K562 (cell line): ENCODE measurements around the gene RELL2. TPM values are rescaled to one million over a fixed set of nuclear protein-coding genes. Genes with fewer than 3 reads are reported as not detected.

ENCODE experiments used
- BCL6 ChIP-seq: fragments of 250-450 bp; sonication (Bioruptor Pico); IDR thresholded peaks from 2 replicates; pipeline ENCODE4 v1.4.0; 2020
- CBX5 ChIP-seq: IDR thresholded peaks from 2 replicates; pipeline ENCODE4 v1.6.1; 2014; ENCODE audit warnings: low read depth, borderline replicate concordance
- DMBX1 ChIP-seq: fragments of 250-450 bp; sonication (Bioruptor Pico); IDR thresholded peaks from 2 replicates; pipeline ENCODE4 v1.8.0; 2022; ENCODE audit warnings: inconsistent platforms, mild to moderate bottlenecking, moderate library complexity, borderline replicate concordance
- FOXA1 ChIP-seq: fragments of 450-650 bp; IDR thresholded peaks from 2 replicates; pipeline ENCODE4 v1.6.1; 2016; ENCODE audit warnings: mild to moderate bottlenecking, borderline replicate concordance
- HDAC2 ChIP-seq: fragments of 450-650 bp; IDR thresholded peaks from 2 replicates; pipeline ENCODE4 v1.6.1; 2016; ENCODE audit warnings: mild to moderate bottlenecking
- KLF1 ChIP-seq: fragments of 450-650 bp; IDR thresholded peaks from 2 replicates; pipeline ENCODE4 v1.6.1; 2016; ENCODE audit warnings: missing genetic modification characterization, missing compliant biosample characterization
- MYC ChIP-seq, 2 experiments: fragments of 250-450 bp in 1 of 2; sonication (Bioruptor Pico) in 1 of 2; IDR thresholded peaks; 2 replicates each; pipeline versions ENCODE4 v1.5.1 to v1.6.1; 2012 to 2021; ENCODE audit warnings: low read depth in 2 of 2, borderline replicate concordance in 1 of 2, improper control_type of control experiment in 1 of 2, low read length in 1 of 2, mild to moderate bottlenecking in 1 of 2, moderate library complexity in 1 of 2
- PCBP1 ChIP-seq: fragments of 200-400 bp; formaldehyde crosslinking; IDR thresholded peaks from 2 replicates; pipeline ENCODE4 v1.6.1; 2018; ENCODE audit warnings: mild to moderate bottlenecking, low read depth, low read length; ENCODE audit not compliant: poor library complexity, severe bottlenecking
- PHB2 ChIP-seq: fragments of 450-650 bp; IDR thresholded peaks from 2 replicates; pipeline ENCODE4 v1.6.1; 2017; ENCODE audit warnings: low read depth
- PHTF2 ChIP-seq: fragments of 250-450 bp; sonication (Bioruptor Pico); IDR thresholded peaks from 2 replicates; pipeline ENCODE4 v1.5.0; 2021; ENCODE audit warnings: mild to moderate bottlenecking
- PYGO2 ChIP-seq: fragments of 450-650 bp; IDR thresholded peaks from 2 replicates; pipeline ENCODE4 v1.6.1; 2016; ENCODE audit warnings: mild to moderate bottlenecking, missing genetic modification characterization, moderate library complexity, missing compliant biosample characterization
- RAD21 ChIP-seq, 2 experiments: fragments of 250-450 bp in 1 of 2; fragments of 450-650 bp in 1 of 2; sonication (Bioruptor Pico) in 1 of 2; formaldehyde crosslinking in 1 of 2; IDR thresholded peaks in 1 of 2; conservative IDR thresholded peaks in 1 of 2; 2 replicates each; pipeline versions ENCODE4 v1.4.0 to v1.8.0; 2020 to 2022; ENCODE audit warnings: mild to moderate bottlenecking in 2 of 2, moderate library complexity in 1 of 2
- RB1 ChIP-seq: fragments of 450-650 bp; IDR thresholded peaks from 2 replicates; pipeline ENCODE4 v1.6.1; 2017; ENCODE audit warnings: low read depth, mild to moderate bottlenecking
- RBFOX2 ChIP-seq: fragments of 200-400 bp; formaldehyde crosslinking; IDR thresholded peaks from 2 replicates; pipeline ENCODE4 v1.6.1; 2017; ENCODE audit warnings: low read depth, mild to moderate bottlenecking, low read length, moderate library complexity
- SRSF1 ChIP-seq: fragments of 200-400 bp; formaldehyde crosslinking; IDR thresholded peaks from 2 replicates; pipeline ENCODE4 v1.6.1; 2017; ENCODE audit warnings: mild to moderate bottlenecking, low read depth, low read length, moderate library complexity
- ZBTB8A ChIP-seq: fragments of 450-650 bp; IDR thresholded peaks from 2 replicates; pipeline ENCODE4 v1.6.1; 2018; ENCODE audit warnings: mild to moderate bottlenecking, moderate library complexity; ENCODE audit not compliant: partially characterized antibody
- ZNF707 ChIP-seq: fragments of 250-450 bp; sonication (Bioruptor Pico); conservative IDR thresholded peaks from 2 replicates; pipeline ENCODE4 v1.8.0; 2022; ENCODE audit warnings: inconsistent platforms, mild to moderate bottlenecking, moderate library complexity
- polyA plus RNA-seq, 8 experiments: library from polyadenylated mRNA; depleted of rRNA in 4 of 8; stranded (reverse) in 5 of 8; unstranded in 3 of 8; fragments of >200 nt; fragmentation: Nextera tagmentation in 2 of 8; fragmentation: Illumina TruSeq in 1 of 8; extraction: Ambion mirVana in 2 of 8; extraction: Trizol in 1 of 8; gene quantifications; 2 replicates each; pipeline versions ENCODE4 v1.2.1 to v1.2.3, GENCODE V29; 2011 to 2014; ENCODE audit warnings: inconsistent platforms in 1 of 8, missing spikeins in 1 of 8
- total RNA-seq, 7 experiments: library from RNA; depleted of rRNA in 6 of 7; stranded (reverse); fragments of >200 nt in 6 of 7; fragmentation: Illumina TruSeq in 2 of 7; extraction: Trizol in 2 of 7; gene quantifications; 2 replicates each; pipeline versions ENCODE4 v1.2.1 to v1.2.3, GENCODE V29; 2011 to 2021; ENCODE audit warnings: low replicate concordance in 1 of 7
- TF ChIP-seq, protein P1 (sequence below): fragments of 250-450 bp; sonication (Bioruptor Pico); IDR thresholded peaks from 2 replicates; pipeline ENCODE4 v1.5.0; 2020; ENCODE audit warnings: mild to moderate bottlenecking, borderline replicate concordance
- TF ChIP-seq, protein P2 (sequence below): sonication (generic); formaldehyde crosslinking; IDR thresholded peaks from 2 replicates; pipeline ENCODE4 v1.8.0; 2022; ENCODE audit warnings: mild to moderate bottlenecking, missing genetic modification reagents
- TF ChIP-seq, protein P3 (sequence below): fragments of 250-450 bp; sonication (Bioruptor Pico); IDR thresholded peaks from 2 replicates; pipeline ENCODE4 v1.4.0; 2020

The RELL2 gene
- total and polyA plus RNA-seq, 9 of the 15 experiments (the other 6 are each of a cell fraction or from before 2014, with no cell fraction given): 0.06 to 36.0 (median 14.3) TPM

DNA sequence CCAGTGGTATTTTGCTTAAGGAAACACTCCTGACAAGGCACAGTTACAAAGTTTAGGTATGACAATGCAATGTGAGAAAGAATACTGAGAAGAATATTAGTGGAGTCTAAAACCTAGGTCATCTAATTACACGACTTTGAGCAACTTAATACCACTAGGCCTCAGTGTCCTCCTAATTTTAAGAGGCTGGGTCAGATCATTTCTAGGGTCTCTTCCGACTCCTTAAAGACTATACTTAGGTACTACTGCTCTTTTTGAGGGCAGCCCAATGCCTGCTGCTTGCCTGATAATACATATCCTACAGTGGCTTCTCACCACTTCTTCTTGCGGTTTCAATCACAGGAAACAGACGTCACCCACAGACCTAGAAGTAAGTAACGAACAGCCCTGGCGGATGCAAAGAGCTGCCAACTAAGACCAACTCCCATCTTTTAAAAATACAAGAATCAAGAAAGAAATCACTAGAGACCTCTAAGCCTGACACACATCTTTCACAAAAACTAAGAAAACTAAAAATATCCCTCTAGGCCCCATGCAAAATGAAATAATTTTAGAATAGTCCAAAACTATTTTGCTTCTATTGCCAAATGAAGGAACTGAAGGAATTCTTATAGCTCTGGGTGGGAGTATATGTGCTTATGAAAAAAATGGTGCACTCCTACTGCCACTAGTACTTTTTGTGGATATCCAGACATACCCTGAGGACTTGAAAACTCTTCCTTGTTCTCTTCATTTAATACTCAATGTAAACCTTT is 31.1 kb upstream of the RELL2 start (continued):
- TF ChIP-seq RBFOX2 (peak; percentile 55), HDAC2 (peak; percentile 94), ZNF707 (no peak), DMBX1 (CRISPR knock-in tag) (peak; percentile 80), MYC (IDR thresholded peaks at IDR 0.05; ENCODE audit: low read depth, low read length) (peak; percentile 25; the same call in 1 of the 2 replicates), MYC (CRISPR knock-in tag; IDR thresholded peaks at IDR 0.05; ENCODE audit: borderline replicate concordance, low read depth) (no peak), PCBP1 (no peak), PHTF2 (CRISPR knock-in tag) (no peak), RB1 (no peak), BCL6 (CRISPR knock-in tag) (0 out of 2 replicates have a peak, but pooled peaks have one; percentile 34), PYGO2 (0 out of 2 replicates have a peak, but pooled peaks have one; percentile 59), FOXA1 (no peak), RAD21 (CRISPR knock-in tag; conservative IDR thresholded peaks at IDR 0.05 in 1 of 2, IDR thresholded peaks at IDR 0.05 in 1 of 2) (peak in 1 of 2 experiments; percentile 18; a peak in 1 of 4 replicates), PHB2 (peak; percentile 67; the same call in 1 of the 2 replicates), ZBTB8A (no peak), KLF1 (no peak), SRSF1 (no peak), CBX5 (0 out of 2 replicates have a peak, but pooled peaks have one; percentile 74)
- TF ChIP-seq, protein P1, sequence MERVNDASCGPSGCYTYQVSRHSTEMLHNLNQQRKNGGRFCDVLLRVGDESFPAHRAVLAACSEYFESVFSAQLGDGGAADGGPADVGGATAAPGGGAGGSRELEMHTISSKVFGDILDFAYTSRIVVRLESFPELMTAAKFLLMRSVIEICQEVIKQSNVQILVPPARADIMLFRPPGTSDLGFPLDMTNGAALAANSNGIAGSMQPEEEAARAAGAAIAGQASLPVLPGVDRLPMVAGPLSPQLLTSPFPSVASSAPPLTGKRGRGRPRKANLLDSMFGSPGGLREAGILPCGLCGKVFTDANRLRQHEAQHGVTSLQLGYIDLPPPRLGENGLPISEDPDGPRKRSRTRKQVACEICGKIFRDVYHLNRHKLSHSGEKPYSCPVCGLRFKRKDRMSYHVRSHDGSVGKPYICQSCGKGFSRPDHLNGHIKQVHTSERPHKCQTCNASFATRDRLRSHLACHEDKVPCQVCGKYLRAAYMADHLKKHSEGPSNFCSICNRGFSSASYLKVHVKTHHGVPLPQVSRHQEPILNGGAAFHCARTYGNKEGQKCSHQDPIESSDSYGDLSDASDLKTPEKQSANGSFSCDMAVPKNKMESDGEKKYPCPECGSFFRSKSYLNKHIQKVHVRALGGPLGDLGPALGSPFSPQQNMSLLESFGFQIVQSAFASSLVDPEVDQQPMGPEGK: peak; percentile 61; the same call in 1 of the 2 replicates
- TF ChIP-seq, protein P2, sequence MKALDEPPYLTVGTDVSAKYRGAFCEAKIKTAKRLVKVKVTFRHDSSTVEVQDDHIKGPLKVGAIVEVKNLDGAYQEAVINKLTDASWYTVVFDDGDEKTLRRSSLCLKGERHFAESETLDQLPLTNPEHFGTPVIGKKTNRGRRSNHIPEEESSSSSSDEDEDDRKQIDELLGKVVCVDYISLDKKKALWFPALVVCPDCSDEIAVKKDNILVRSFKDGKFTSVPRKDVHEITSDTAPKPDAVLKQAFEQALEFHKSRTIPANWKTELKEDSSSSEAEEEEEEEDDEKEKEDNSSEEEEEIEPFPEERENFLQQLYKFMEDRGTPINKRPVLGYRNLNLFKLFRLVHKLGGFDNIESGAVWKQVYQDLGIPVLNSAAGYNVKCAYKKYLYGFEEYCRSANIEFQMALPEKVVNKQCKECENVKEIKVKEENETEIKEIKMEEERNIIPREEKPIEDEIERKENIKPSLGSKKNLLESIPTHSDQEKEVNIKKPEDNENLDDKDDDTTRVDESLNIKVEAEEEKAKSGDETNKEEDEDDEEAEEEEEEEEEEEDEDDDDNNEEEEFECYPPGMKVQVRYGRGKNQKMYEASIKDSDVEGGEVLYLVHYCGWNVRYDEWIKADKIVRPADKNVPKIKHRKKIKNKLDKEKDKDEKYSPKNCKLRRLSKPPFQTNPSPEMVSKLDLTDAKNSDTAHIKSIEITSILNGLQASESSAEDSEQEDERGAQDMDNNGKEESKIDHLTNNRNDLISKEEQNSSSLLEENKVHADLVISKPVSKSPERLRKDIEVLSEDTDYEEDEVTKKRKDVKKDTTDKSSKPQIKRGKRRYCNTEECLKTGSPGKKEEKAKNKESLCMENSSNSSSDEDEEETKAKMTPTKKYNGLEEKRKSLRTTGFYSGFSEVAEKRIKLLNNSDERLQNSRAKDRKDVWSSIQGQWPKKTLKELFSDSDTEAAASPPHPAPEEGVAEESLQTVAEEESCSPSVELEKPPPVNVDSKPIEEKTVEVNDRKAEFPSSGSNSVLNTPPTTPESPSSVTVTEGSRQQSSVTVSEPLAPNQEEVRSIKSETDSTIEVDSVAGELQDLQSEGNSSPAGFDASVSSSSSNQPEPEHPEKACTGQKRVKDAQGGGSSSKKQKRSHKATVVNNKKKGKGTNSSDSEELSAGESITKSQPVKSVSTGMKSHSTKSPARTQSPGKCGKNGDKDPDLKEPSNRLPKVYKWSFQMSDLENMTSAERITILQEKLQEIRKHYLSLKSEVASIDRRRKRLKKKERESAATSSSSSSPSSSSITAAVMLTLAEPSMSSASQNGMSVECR: no peak
- TF ChIP-seq, protein P3, sequence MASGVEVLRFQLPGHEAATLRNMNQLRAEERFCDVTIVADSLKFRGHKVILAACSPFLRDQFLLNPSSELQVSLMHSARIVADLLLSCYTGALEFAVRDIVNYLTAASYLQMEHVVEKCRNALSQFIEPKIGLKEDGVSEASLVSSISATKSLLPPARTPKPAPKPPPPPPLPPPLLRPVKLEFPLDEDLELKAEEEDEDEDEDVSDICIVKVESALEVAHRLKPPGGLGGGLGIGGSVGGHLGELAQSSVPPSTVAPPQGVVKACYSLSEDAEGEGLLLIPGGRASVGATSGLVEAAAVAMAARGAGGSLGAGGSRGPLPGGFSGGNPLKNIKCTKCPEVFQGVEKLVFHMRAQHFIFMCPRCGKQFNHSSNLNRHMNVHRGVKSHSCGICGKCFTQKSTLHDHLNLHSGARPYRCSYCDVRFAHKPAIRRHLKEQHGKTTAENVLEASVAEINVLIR (CRISPR knock-in tag): peak; percentile 74
